Fibroblast of skin of back (primary cell): ENCODE results near the gene FASTKD2.
"Not testable (repeated sequence)": the region's sequence is repeated elsewhere in the genome, so short reads cannot be mapped to it uniquely, and the experiment has no call there.

Experiments
- DNase-seq: peaks from one replicate; pipeline ENCODE4 v3.0.0-alpha.2; 2013

Gene FASTKD2

GRCh38 chr2:206792645-206793044 lies 27.2 kb downstream of the FASTKD2 start:
- no peak for DNase-seq

- no peak for DNase-seq
Measured at GRCh38 chr2:206797376-206797775, 32.0 kb downstream of the FASTKD2 start.

GRCh38 chr2:206798000-206798399 lies 32.6 kb downstream of the FASTKD2 start:
- no peak for DNase-seq

- no peak for DNase-seq
Measured at GRCh38 chr2:206799083-206799482, 33.7 kb downstream of the FASTKD2 start.

- peak; percentile 77 for DNase-seq
Measured at GRCh38 chr2:206800506-206801417, 35.4 kb downstream of the FASTKD2 start.

GRCh38 chr2:206801418-206802189 lies 36.2 kb downstream of the FASTKD2 start:
- no peak for DNase-seq

GRCh38 chr2:206802654-206803514 lies 37.5 kb downstream of the FASTKD2 start:
- no peak for DNase-seq

DNA sequence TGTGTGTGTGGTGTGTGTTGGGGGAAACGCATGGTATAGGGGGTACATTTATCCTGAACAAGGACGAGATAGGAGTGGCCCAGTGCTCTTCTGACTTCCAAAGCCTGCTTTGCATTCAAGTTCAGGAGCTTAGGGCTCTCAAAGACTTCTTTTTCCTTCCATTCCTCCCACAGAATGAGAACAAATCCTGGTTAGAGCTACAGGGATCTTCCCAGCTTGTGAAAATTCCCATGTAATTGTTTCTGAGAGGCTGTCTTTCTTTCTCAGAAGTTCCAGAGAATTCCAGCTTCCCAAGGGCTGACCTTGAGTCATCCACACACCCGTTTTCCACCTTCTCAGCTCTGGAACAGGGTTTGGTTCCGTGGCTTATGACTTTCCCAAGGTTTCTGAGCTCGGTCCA lies 38.9 kb downstream of the FASTKD2 start:
- peak; percentile 4 for DNase-seq

GRCh38 chr2:206805887-206806607 lies 40.6 kb downstream of the FASTKD2 start:
- DNase-seq = peak; percentile 37

DNA sequence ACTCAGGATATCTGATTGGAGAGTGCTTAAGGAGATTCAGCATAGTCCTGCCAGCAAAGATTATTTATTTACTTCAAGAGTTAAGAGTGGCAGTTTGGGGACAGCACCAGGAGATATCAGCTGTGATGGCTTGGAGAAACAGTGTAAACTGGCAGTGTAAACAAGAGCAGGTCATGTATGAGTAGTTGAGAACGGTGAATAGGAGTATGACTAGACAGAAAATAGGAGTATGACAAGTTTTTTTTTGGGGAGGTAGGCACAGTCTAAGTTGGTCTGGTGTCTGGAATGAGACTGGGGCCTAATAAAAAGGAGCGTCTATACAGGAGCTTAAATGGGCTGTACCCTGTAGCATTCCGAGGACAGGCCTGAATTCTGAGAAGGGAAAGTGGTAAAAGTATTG lies 42.2 kb downstream of the FASTKD2 start:
- not testable (repeated sequence) for DNase-seq

DNA sequence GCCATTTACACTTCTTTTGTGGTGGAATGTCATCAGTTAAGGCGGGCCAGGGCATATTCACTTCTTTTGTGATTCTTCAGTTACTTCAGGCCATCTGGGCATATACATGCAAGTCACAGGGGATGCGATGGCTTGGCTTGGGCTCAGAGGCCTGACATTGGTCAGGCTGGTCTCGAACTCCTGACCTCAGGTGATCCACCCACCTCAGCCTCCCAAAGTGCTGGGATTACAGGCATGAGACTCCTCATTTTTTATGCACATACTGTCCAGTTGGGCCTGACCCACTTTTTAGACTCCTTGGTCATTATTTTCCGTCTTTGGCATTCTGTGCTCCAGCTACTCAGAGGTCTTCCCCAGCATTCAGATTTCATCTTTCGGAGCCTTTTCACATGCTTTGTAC lies 47.1 kb downstream of the FASTKD2 start:
- not testable (repeated sequence) for DNase-seq

DNA sequence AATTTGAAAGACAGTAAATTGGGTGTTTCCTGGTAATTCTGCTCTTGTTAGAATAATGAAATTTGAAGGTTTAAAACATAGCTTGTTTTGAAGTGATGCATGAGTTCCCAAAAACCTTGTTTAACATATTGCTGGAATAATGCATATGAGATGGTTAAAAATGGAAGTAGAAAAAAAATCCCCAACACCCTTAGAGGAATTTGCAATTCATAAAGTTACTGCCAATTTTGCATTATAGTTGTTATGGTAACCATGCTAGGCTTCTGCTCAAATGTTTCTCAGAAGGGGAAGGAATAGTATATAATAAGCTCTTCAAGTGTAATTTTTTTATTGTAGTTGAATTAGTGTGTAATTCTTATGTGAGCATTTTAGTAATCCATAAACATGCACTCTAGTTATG lies 49.1 kb downstream of the FASTKD2 start:
- no peak for DNase-seq

DNA sequence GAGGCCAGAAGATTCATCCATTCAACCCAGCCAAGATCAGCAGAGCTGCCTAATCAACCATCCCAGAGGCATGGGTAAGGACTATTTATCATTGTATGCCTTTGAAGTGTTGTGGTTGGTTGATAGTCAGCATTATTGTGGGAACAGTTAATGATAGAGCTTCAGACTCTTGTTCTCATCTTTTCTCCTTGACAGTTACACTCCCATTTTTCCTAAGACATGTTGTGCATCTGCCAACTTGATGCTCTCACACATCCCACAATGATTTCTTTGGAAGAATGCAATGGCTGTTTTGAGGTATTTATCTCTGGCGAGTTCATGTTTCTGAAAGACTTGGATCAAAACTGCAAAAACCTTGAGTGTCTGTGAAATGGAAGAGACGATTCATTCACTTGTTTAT lies 55.4 kb downstream of the FASTKD2 start:
- DNase-seq = no peak

GRCh38 chr2:206823178-206823577 lies 57.8 kb downstream of the FASTKD2 start:
- no peak for DNase-seq

DNA sequence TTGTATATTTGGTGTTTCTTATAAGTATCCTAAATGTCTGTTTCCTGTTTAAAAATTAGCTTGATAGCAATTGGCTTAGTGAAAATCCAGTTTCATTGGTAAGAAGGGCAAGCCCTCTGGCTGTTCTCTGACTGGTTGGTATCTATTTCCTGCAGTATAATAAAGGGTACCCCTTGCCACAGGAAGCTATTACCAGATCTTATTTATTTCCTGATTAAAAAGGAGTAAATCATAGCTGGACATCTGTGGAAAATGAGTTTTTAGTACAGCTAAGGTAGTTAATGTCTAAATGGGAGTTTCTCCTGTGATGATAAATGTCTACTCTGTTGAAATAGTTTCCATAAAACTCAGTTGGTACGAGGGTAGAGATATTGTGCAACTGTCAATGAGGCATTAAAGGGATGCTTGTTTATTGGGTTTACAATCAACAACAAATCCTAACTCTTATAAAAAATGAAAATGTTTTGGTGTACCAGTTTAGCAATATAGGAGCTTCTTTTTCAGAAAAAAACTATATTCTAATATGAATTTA lies 58.7 kb downstream of the FASTKD2 start:
- no peak for DNase-seq

DNA sequence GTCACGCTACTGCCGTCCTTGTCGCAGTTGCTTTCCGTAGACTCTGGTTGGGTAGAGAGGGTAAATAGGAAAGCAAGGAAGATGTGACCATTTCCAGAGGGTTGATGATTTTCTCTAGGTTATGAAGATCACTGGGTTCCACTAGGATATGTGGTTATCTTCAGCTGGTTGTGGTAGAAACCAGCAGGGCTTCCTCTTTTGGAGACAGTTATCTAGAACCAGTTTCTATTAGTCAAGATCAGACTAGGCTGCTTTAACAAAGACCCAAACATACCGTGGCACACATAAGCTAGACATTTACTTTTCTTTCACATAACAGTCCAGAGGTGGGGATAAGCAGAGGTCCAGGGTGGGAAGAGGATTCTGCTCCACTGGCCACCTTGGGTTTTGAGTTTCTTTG lies 59.6 kb downstream of the FASTKD2 start:
- DNase-seq = no peak

DNA sequence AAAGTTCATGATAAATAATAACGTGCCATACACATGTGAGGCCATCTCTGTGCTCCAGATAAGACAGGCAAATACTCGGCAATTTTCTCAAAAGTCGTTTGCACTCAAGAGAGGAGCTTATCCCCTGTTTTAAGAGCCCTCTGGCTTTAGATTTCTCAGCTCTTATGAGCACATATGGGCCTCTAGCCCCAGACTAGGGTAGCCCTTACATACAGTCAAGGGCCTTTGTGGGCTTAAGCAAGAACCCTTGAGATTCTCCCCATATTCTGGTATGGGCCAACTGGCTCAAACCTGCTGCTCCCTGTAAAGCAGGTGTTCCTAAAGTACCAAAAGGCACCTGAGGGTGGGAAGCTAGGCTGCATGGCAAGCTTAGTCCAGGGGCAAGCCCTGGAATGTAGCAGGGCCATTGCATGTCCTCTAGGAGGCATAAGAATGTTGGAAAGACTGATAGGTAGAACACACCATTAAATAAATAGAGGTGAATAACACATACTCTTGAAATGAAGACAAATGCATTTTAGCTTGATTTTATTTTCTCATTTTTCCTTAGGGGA lies 66.1 kb downstream of the FASTKD2 start:
- no peak for DNase-seq

DNA sequence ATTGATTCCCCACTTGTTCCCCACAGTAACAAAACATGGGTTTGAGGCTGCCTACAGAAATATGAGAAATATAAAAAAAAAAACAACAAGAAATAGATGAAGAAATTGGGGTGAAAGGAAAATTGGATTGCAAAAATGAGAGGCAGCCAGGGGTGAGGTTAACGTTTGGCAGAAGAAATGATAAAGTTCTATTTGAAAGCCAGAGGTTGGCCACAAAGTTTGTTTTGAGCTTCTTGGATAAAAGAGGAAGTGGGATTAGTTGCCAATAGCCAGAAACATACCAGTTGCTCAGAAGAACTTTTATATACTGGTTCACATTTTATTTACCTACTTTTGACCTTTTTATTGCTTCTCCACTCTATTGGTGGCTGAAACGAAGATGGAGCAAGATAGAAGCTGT lies 67.5 kb downstream of the FASTKD2 start:
- no peak for DNase-seq

GRCh38 chr2:206833291-206833690 lies 67.9 kb downstream of the FASTKD2 start:
- DNase-seq = no peak

GRCh38 chr2:206836722-206837121 lies 71.3 kb downstream of the FASTKD2 start:
- no peak for DNase-seq

GRCh38 chr2:206837775-206838174 lies 72.4 kb downstream of the FASTKD2 start:
- DNase-seq = no peak
